SK-N-SH (cell line): ENCODE results near the gene DTD2.

ENCODE experiments used
- ELF1 ChIP-seq: IDR thresholded peaks from 2 replicates; pipeline ENCODE4 v1.4.0; 2012
- EP300 ChIP-seq, 2 experiments: IDR thresholded peaks; 2 replicates each; pipeline versions ENCODE4 v1.4.0 to v1.6.1; 2012; ENCODE audit warnings: borderline replicate concordance in 1 of 2, low read depth in 1 of 2, low read length in 1 of 2
- EZH2phosphoT487 ChIP-seq: fragments of 200-600 bp; sonication (generic); IDR thresholded peaks from 2 replicates; pipeline ENCODE4 v1.6.1; 2017; ENCODE audit warnings: low read depth, mixed run types, mild to moderate bottlenecking, antibody characterized with exemption, moderate library complexity, borderline replicate concordance
- JUND ChIP-seq: IDR thresholded peaks from 2 replicates; pipeline ENCODE4 v1.4.0; 2012
- NFIC ChIP-seq: IDR thresholded peaks from 2 replicates; pipeline ENCODE4 v1.4.0; 2012; ENCODE audit warnings: borderline replicate concordance
- POLR2AphosphoS5 ChIP-seq: IDR thresholded peaks from 2 replicates; pipeline ENCODE4 v1.6.1; 2012; ENCODE audit warnings: low read depth, low read length
- RAD21 ChIP-seq: IDR thresholded peaks from 2 replicates; pipeline ENCODE4 v1.6.1; 2012; ENCODE audit warnings: mild to moderate bottlenecking, low read length
- RFX5 ChIP-seq: IDR thresholded peaks from 2 replicates; pipeline ENCODE4 v1.6.1; 2012; ENCODE audit warnings: mild to moderate bottlenecking, improper control_type of control experiment, low read length
- TAF1 ChIP-seq: IDR thresholded peaks from 2 replicates; pipeline ENCODE4 v1.6.1; 2012; ENCODE audit warnings: low read depth, mild to moderate bottlenecking, low read length, moderate library complexity, borderline replicate concordance
- TEAD4 ChIP-seq: IDR thresholded peaks from 2 replicates; pipeline ENCODE4 v1.4.0; 2012; ENCODE audit warnings: mild to moderate bottlenecking, borderline replicate concordance; ENCODE audit not compliant: insufficient read depth
- TF ChIP-seq, protein P1 (sequence below): IDR thresholded peaks from 2 replicates; pipeline ENCODE4 v1.4.0; 2012; ENCODE audit warnings: low read depth
- TF ChIP-seq, protein P2 (sequence below): fragments of 200-600 bp; sonication (generic); IDR thresholded peaks from 2 replicates; pipeline ENCODE4 v1.6.1; 2017; ENCODE audit warnings: antibody characterized with exemption, mild to moderate bottlenecking, moderate library complexity
- TF ChIP-seq, protein P3 (sequence below): IDR thresholded peaks from 2 replicates; pipeline ENCODE4 v1.4.0; 2012; ENCODE audit warnings: low read depth, borderline replicate concordance

- TF ChIP-seq EP300 (IDR thresholded peaks at IDR 0.05; ENCODE audit: borderline replicate concordance in 1 of 2, low read depth in 1 of 2, low read length in 1 of 2) = no peak
- no peak for TF ChIP-seq EZH2phosphoT487
- TF ChIP-seq, protein P1, sequence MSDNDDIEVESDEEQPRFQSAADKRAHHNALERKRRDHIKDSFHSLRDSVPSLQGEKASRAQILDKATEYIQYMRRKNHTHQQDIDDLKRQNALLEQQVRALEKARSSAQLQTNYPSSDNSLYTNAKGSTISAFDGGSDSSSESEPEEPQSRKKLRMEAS = no peak
- no peak for TF ChIP-seq JUND
- TF ChIP-seq, protein P2, sequence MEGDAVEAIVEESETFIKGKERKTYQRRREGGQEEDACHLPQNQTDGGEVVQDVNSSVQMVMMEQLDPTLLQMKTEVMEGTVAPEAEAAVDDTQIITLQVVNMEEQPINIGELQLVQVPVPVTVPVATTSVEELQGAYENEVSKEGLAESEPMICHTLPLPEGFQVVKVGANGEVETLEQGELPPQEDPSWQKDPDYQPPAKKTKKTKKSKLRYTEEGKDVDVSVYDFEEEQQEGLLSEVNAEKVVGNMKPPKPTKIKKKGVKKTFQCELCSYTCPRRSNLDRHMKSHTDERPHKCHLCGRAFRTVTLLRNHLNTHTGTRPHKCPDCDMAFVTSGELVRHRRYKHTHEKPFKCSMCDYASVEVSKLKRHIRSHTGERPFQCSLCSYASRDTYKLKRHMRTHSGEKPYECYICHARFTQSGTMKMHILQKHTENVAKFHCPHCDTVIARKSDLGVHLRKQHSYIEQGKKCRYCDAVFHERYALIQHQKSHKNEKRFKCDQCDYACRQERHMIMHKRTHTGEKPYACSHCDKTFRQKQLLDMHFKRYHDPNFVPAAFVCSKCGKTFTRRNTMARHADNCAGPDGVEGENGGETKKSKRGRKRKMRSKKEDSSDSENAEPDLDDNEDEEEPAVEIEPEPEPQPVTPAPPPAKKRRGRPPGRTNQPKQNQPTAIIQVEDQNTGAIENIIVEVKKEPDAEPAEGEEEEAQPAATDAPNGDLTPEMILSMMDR = no peak
- TF ChIP-seq TAF1 = no peak
- TF ChIP-seq, protein P3, sequence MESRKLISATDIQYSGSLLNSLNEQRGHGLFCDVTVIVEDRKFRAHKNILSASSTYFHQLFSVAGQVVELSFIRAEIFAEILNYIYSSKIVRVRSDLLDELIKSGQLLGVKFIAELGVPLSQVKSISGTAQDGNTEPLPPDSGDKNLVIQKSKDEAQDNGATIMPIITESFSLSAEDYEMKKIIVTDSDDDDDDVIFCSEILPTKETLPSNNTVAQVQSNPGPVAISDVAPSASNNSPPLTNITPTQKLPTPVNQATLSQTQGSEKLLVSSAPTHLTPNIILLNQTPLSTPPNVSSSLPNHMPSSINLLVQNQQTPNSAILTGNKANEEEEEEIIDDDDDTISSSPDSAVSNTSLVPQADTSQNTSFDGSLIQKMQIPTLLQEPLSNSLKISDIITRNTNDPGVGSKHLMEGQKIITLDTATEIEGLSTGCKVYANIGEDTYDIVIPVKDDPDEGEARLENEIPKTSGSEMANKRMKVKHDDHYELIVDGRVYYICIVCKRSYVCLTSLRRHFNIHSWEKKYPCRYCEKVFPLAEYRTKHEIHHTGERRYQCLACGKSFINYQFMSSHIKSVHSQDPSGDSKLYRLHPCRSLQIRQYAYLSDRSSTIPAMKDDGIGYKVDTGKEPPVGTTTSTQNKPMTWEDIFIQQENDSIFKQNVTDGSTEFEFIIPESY = no peak
- TF ChIP-seq POLR2AphosphoS5 = no peak
- no peak for TF ChIP-seq NFIC
- TF ChIP-seq TEAD4 = no peak
- no peak for TF ChIP-seq RAD21
- no peak for TF ChIP-seq ELF1
- TF ChIP-seq RFX5 = no peak
Measured at GRCh38 chr14:31477248-31477647, 19.9 kb upstream of the DTD2 start.
